B cell (primary cell): ENCODE data around the gene PTAR1. TPM values are rescaled to one million over a fixed set of nuclear protein-coding genes. Genes with fewer than 3 reads are reported as not detected.

Experiments
- ATAC-seq: fragments of 200-7000 bp; cut with Tn5 transposase; one replicate; pipeline ENCODE4 v1.10.0; 2021; ENCODE audit warnings: low read depth, mild to moderate bottlenecking, moderate number of reproducible peaks, moderate library complexity
- CTCF ChIA-PET: fragments of 350-600 bp; sonication (Branson Sonifier 250); formaldehyde crosslinking; loops from one replicate; lab custom pipeline; 2021; ENCODE audit warnings: antibody characterized with exemption, inconsistent platforms; lab: Charles Lee
- POLR2A ChIA-PET: fragments of 350-600 bp; sonication (Branson Sonifier 250); formaldehyde crosslinking; loops from one replicate; lab custom pipeline; 2021; ENCODE audit warnings: antibody characterized with exemption; lab: Charles Lee
- DNase-seq: peaks from one replicate; pipeline ENCODE4 v3.0.0; 2013
- H2AFZ ChIP-seq: 2 replicates; pipeline ENCODE4 v1.6.1; 2012; ENCODE audit warnings: mild to moderate bottlenecking, low read depth, low read length; ENCODE audit not compliant: insufficient read depth, poor library complexity, severe bottlenecking
- H3K27ac ChIP-seq, 2 donors: 1 replicate in 1 of 2; 2 replicates in 1 of 2; pipeline ENCODE4 v1.5.1; 2012 to 2013; ENCODE audit warnings: low read length in 2 of 2, mild to moderate bottlenecking in 2 of 2, moderate library complexity in 1 of 2
- H3K27me3 ChIP-seq, 4 experiments: fragments of 200-600 bp in 1 of 4; sonication (generic) in 1 of 4; replicated peaks in 1 of 4; 1 replicate in 2 of 4; 2 replicates in 2 of 4; pipeline versions ENCODE4 v1.6.1 to v1.7.0; 2013 to 2016; ENCODE audit warnings: low read length in 3 of 4, mild to moderate bottlenecking in 2 of 4, mixed read lengths in 1 of 4, moderate library complexity in 1 of 4; ENCODE audit not compliant: insufficient read depth in 4 of 4, control insufficient read depth in 3 of 4; ENCODE audit errors: control extremely low read depth in 1 of 4
- H3K36me3 ChIP-seq, 2 experiments: replicated peaks in 1 of 2; 1 replicate in 1 of 2; 2 replicates in 1 of 2; pipeline versions ENCODE4 v1.6.1 to v1.7.1; 2013; ENCODE audit warnings: low read length in 1 of 2; ENCODE audit not compliant: insufficient read depth in 2 of 2, control insufficient read depth in 1 of 2; ENCODE audit errors: control extremely low read depth in 1 of 2, extremely low read depth in 1 of 2
- H3K4me1 ChIP-seq, 2 donors: fragments of 200-600 bp in 1 of 2; sonication (generic) in 1 of 2; 1 replicate in 1 of 2; 2 replicates in 1 of 2; pipeline versions ENCODE4 v1.5.1 to v1.6.1; 2013 to 2017; ENCODE audit warnings: low read length in 2 of 2; ENCODE audit not compliant: control insufficient read depth in 2 of 2, insufficient read depth in 2 of 2
- H3K4me2 ChIP-seq: replicated peaks from 2 replicates; pipeline ENCODE3; 2012; ENCODE audit warnings: mild to moderate bottlenecking, low read depth, low read length; ENCODE audit not compliant: poor library complexity, severe bottlenecking
- H3K4me3 ChIP-seq, 5 experiments: fragments of 200-600 bp in 1 of 5; sonication (generic) in 1 of 5; 1 replicate in 3 of 5; 2 replicates in 2 of 5; pipeline versions ENCODE4 v1.5.1 to v1.7.0; 2011 to 2016; ENCODE audit warnings: low read length in 4 of 5, mild to moderate bottlenecking in 4 of 5, low read depth in 2 of 5, control low read depth in 1 of 5, moderate library complexity in 1 of 5; ENCODE audit not compliant: insufficient read depth in 1 of 5; ENCODE audit errors: control extremely low read depth in 1 of 5, extremely low read depth in 1 of 5
- H3K79me2 ChIP-seq: fragments of 200-600 bp; sonication (generic); one replicate; pipeline ENCODE4 v1.6.0; 2016; ENCODE audit warnings: low read length; ENCODE audit not compliant: control insufficient read depth, insufficient read depth
- H3K9ac ChIP-seq: fragments of 200-600 bp; sonication (generic); 2 replicates; pipeline ENCODE4 v1.6.1; 2017; ENCODE audit warnings: mild to moderate bottlenecking, low read length, moderate library complexity
- H3K9me3 ChIP-seq, 3 donors: one replicate each; pipeline versions ENCODE4 v1.6.1 to v1.7.1; 2013; ENCODE audit warnings: low read length in 2 of 3; ENCODE audit not compliant: control insufficient read depth in 2 of 3, insufficient read depth in 1 of 3; ENCODE audit errors: control extremely low read depth in 1 of 3
- H4K20me1 ChIP-seq: 2 replicates; pipeline ENCODE4 v1.6.0; 2012; ENCODE audit warnings: mild to moderate bottlenecking, low read length; ENCODE audit not compliant: insufficient read depth, control insufficient read depth, poor library complexity, severe bottlenecking
- H3K27ac Mint-ChIP-seq: one replicate; pipeline ENCODE4 v1.8.0; 2021; ENCODE audit warnings: mixed read lengths
- H3K27me3 Mint-ChIP-seq: one replicate; pipeline ENCODE4 v1.8.0; 2021; ENCODE audit warnings: mixed read lengths
- H3K4me1 Mint-ChIP-seq: one replicate; pipeline ENCODE4 v1.8.0; 2021; ENCODE audit warnings: mixed read lengths
- H3K4me3 Mint-ChIP-seq: one replicate; pipeline ENCODE4 v1.8.0; 2021; ENCODE audit warnings: mixed read lengths
- H3K9me3 Mint-ChIP-seq: one replicate; pipeline ENCODE4 v1.8.0; 2022; ENCODE audit warnings: mixed read lengths; ENCODE audit not compliant: insufficient read depth
- CTCF ChIP-seq: fragments of 200-600 bp; IDR thresholded peaks from one replicate; pipeline ENCODE4 v1.8.0; 2022; ENCODE audit warnings: antibody characterized with exemption, mild to moderate bottlenecking
- EZH2 ChIP-seq: IDR thresholded peaks from 2 replicates; pipeline ENCODE4 v1.6.1; 2012; ENCODE audit warnings: borderline replicate concordance, low read depth, mild to moderate bottlenecking, moderate library complexity, low read length; ENCODE audit not compliant: insufficient read depth, poor library complexity, severe bottlenecking
- WGBS: methylation state at CpG from one replicate; pipeline ENCODE4 v1.1.5; 2013; ENCODE audit warnings: missing lambda C conversion rate; ENCODE audit not compliant: insufficient coverage; 5-methylcytosine and 5-hydroxymethylcytosine counted together
- intact Hi-C: fragments of 100-400 bp; cut with micrococcal nuclease; formaldehyde crosslinking; loops from one replicate; pipeline ENCODE4 v1.10.0; 2022
- polyA plus RNA-seq: library from polyadenylated mRNA; depleted of rRNA; stranded (reverse); fragments of >200 nt; gene quantifications from 2 replicates; pipeline ENCODE4 v1.2.3, GENCODE V29; 2012
- total RNA-seq, 2 donors: library from RNA; stranded (reverse); fragments of 120-200 nt in 1 of 2; gene quantifications; 1 replicate in 1 of 2; 2 replicates in 1 of 2; pipeline versions ENCODE4 v1.2.3 to v1.2.4, GENCODE V29; 2013 to 2022

Gene PTAR1
- total and polyA plus RNA-seq, 2 donors (not counting 1 experiment from before 2014, with no cell fraction given) = 20.5 to 72.1 TPM

GRCh38 chr9:69719983-69720382, 39.8 kb downstream of the PTAR1 start:
- Mint-ChIP-seq H3K4me1 (no peaks in the 10 kb centered on the region), H3K27ac (no peak overlapping the region)

GRCh38 chr9:69719367-69719766, 40.4 kb downstream of the PTAR1 start:
- no peak overlapping the region for H3K4me3 ChIP-seq
- Mint-ChIP-seq H3K27ac (no peak overlapping the region), H3K27me3 (no peaks in the 10 kb centered on the region), H3K9me3 (no peaks in the 10 kb centered on the region), H3K4me3 (no peak overlapping the region), H3K4me1 (no peaks in the 10 kb centered on the region)
- intact Hi-C loops = no loop called here
- no CpG with 5 or more reads among the region's 3 CpGs for WGBS
- no peaks in the 10 kb centered on the region for H3K79me2 ChIP-seq
- H3K27me3 ChIP-seq = no peaks in the 10 kb centered on the region
- no peaks in the 10 kb centered on the region for H3K9me3 ChIP-seq
- no peak overlapping the region for H3K9ac ChIP-seq
- TF ChIP-seq EZH2 = no peak
- TF ChIP-seq CTCF = no peak
- H3K4me1 ChIP-seq = no peaks in the 10 kb centered on the region
- no peak overlapping the region for H3K27ac ChIP-seq
- no peak for DNase-seq
- H3K36me3 ChIP-seq = peaks cover 5 to 47% of the 10 kb centered on the region in 2 experiments
- ChIA-PET POLR2A (no interaction called here), CTCF (no interaction called here)
- H3K4me2 ChIP-seq = no peak overlapping the region
- H4K20me1 ChIP-seq = no peaks in the 10 kb centered on the region
- ATAC-seq = no peak
- H2AFZ ChIP-seq = no peak overlapping the region

More at GRCh38 chr9:69719983-69720382, 39.8 kb downstream of the PTAR1 start:
- Histone ChIP-seq H3K9ac (no peak overlapping the region), H3K9me3 (no peaks in the 10 kb centered on the region), H3K27ac (no peak overlapping the region), H3K27me3 (no peaks in the 10 kb centered on the region), H3K79me2 (no peaks in the 10 kb centered on the region), H3K4me3 (no peak overlapping the region), H3K4me1 (no peaks in the 10 kb centered on the region), H4K20me1 (no peaks in the 10 kb centered on the region), H3K36me3 (peaks cover 5 to 43% of the 10 kb centered on the region in 2 experiments), H2AFZ (no peak overlapping the region), H3K4me2 (no peak overlapping the region)
- WGBS = no CpG with 5 or more reads among the region's 2 CpGs
- no peak for DNase-seq
- ChIA-PET CTCF (no interaction called here), POLR2A (no interaction called here)
- no peak for TF ChIP-seq EZH2
- no peak for TF ChIP-seq CTCF
- no peak overlapping the region for H3K4me3 Mint-ChIP-seq
- ATAC-seq = no peak
- H3K27me3 Mint-ChIP-seq = no peaks in the 10 kb centered on the region
- no peaks in the 10 kb centered on the region for H3K9me3 Mint-ChIP-seq
- intact Hi-C loops = no loop called here
